SU-DHL-6 (cell line): Measurements from ENCODE around the gene PAPSS1.

Experiments
- EZH2phosphoT487 ChIP-seq: fragments of 200-600 bp; sonication (generic), shearing (Covaris generic); conservative IDR thresholded peaks from 2 replicates; pipeline ENCODE4 v1.6.1; 2018; ENCODE audit warnings: mild to moderate bottlenecking, antibody characterized with exemption, low read length, moderate library complexity, mixed read lengths
- TF ChIP-seq, protein P1 (sequence below): fragments of 200-600 bp; sonication (generic); IDR thresholded peaks from one replicate; pipeline ENCODE4 v1.5.1; 2017; ENCODE audit warnings: antibody characterized with exemption, mild to moderate bottlenecking, low read length, moderate library complexity; ENCODE audit not compliant: insufficient read depth, poor library complexity, severe bottlenecking

DNA sequence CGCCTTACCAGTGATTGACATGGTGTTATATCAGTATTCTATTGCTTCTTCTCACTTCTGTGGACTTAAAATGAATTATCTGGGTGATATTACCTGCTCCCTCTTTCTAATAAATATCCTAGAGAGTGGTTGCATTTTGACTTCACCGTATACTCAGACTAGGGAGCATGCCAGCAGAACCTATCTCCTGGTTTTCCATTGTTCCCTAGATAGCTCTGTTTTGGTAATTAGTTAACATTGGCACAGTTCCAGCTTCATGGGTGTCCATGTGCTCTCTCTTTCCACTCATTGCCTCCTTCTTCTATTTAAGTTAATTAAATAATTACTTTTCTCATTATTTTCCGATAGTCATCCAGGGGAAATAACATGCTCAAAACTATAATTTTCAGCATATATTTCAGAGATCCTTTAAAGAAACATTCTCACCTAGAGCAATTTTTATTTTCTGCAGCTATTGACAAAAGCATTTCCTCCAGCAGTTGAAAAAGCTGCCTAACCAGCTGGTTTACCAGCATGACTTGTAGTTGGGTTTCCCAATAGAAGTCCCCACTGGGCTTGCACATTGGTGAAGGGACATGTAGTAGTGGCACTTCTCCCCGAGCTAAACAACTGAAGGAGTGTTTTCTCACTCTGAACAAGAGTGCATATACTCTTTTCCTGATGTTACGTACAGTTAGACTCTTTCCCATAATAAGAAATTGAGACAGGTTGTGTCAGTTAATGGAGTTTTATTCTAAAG, 27.9 kb upstream of the PAPSS1 start:
- TF ChIP-seq, protein P1, sequence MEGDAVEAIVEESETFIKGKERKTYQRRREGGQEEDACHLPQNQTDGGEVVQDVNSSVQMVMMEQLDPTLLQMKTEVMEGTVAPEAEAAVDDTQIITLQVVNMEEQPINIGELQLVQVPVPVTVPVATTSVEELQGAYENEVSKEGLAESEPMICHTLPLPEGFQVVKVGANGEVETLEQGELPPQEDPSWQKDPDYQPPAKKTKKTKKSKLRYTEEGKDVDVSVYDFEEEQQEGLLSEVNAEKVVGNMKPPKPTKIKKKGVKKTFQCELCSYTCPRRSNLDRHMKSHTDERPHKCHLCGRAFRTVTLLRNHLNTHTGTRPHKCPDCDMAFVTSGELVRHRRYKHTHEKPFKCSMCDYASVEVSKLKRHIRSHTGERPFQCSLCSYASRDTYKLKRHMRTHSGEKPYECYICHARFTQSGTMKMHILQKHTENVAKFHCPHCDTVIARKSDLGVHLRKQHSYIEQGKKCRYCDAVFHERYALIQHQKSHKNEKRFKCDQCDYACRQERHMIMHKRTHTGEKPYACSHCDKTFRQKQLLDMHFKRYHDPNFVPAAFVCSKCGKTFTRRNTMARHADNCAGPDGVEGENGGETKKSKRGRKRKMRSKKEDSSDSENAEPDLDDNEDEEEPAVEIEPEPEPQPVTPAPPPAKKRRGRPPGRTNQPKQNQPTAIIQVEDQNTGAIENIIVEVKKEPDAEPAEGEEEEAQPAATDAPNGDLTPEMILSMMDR, result no peak
- no peak for TF ChIP-seq EZH2phosphoT487
